Measurements from ENCODE around the gene CADPS.

The CADPS gene

DNA sequence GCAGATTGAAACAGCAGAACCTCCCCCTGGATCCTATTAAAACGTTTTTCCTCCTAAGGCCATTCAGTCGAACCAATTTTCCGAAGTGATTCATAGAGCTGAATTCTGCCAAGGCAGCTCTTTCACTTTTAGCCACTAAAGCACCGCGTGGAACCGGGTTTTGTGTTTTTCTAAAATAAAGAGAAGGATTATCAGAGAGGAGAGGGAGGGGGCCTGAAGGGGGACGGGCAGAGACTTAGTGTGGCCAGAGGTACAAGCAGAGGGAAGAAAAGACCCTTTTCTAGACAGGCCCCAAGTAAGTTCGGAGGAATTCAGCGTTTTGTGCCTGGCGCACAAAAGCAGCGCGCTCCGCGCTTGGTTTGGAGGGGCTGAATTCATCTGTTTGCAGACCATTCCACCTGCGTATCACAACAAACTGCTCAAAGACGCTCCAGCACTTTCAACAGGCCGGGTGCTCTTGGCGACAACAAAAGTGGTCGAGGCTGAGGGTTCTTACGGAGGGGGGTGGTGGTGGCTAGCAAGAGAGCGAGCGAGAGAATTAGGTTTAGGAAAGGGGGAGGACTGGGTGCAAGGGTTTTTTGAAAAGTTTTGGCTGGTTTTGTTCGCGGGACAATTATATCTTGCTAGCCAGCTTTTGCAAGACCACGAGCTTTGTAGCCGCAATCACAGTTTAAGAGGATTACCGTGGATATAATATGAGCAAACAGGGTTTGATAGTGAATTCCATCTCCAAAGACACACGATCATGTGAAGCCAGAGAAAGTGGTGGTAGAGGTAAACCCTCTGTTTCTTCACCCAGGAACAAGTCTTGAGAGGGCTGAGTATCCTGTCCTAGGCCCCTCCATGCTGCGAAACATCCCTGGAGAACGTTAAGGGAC is 500.6 kb downstream of the CADPS start:
- H3K4me3 ChIP-seq (ENCODE audit: low read depth, low read length): peak overlapping the region; percentile 20
- in situ Hi-C loops (cut with HindIII; ENCODE audit: low sequenced_read_pairs): no loop called here
- TF ChIP-seq, protein P1, sequence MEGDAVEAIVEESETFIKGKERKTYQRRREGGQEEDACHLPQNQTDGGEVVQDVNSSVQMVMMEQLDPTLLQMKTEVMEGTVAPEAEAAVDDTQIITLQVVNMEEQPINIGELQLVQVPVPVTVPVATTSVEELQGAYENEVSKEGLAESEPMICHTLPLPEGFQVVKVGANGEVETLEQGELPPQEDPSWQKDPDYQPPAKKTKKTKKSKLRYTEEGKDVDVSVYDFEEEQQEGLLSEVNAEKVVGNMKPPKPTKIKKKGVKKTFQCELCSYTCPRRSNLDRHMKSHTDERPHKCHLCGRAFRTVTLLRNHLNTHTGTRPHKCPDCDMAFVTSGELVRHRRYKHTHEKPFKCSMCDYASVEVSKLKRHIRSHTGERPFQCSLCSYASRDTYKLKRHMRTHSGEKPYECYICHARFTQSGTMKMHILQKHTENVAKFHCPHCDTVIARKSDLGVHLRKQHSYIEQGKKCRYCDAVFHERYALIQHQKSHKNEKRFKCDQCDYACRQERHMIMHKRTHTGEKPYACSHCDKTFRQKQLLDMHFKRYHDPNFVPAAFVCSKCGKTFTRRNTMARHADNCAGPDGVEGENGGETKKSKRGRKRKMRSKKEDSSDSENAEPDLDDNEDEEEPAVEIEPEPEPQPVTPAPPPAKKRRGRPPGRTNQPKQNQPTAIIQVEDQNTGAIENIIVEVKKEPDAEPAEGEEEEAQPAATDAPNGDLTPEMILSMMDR (IDR thresholded peaks at IDR 0.05; ENCODE audit: low read depth, low read length, missing control alignments): no peak
- DNase-seq (ENCODE audit: low read depth): no peak

- in situ Hi-C loops (cut with HindIII; ENCODE audit: low sequenced_read_pairs): no loop called here
- H3K4me3 ChIP-seq (ENCODE audit: low read depth, low read length): peak overlapping the region; percentile 20
- TF ChIP-seq, protein P1 (IDR thresholded peaks at IDR 0.05; ENCODE audit: low read depth, low read length, missing control alignments): no peak
- DNase-seq (ENCODE audit: low read depth): no peak
Observed at GRCh38 chr3:62373714-62374333, 501.4 kb downstream of the CADPS start.

DNA sequence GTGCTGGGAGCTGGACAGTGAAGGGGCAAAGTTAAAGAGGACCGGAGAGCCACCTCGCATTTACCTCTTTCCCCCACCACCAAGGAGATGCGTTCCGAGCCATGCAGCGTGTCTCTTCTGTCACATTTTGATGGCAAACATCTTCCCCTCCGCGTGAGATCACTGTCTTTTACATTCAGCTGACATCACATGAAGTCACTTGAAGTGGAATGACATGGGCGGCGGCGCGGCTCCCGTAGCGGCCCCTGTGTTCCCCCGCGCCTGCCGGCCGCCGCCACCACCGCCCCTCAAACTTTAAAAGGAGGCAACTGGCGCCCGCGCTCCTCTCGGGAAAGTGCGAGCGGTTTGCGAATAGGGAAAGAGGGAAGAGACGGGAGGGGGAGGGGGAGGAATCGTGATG is 502.0 kb downstream of the CADPS start, which contains the start of gene FEZF2:
Gene FEZF2 (minus strand): TSS at position 336 of the 400 bp plus-strand sequence. CDS start 682 bp downstream, outside the sequence.
- H3K4me3 ChIP-seq (ENCODE audit: low read depth, low read length): peak within 1 kb of the TSS; percentile 20
- TF ChIP-seq, protein P1 (IDR thresholded peaks at IDR 0.05; ENCODE audit: low read depth, low read length, missing control alignments): no peak
- no peak for DNase-seq (ENCODE audit: low read depth)
- in situ Hi-C loops (cut with HindIII; ENCODE audit: low sequenced_read_pairs): no loop called here

GRCh38 chr3:62372621-62373041 is 502.6 kb downstream of the CADPS start:
- in situ Hi-C loops (cut with HindIII; ENCODE audit: low sequenced_read_pairs): no loop called here
- DNase-seq (ENCODE audit: low read depth): no peak
- no peak overlapping the region for H3K4me3 ChIP-seq (ENCODE audit: low read depth, low read length)
- TF ChIP-seq, protein P1 (IDR thresholded peaks at IDR 0.05; ENCODE audit: low read depth, low read length, missing control alignments): no peak

DNA sequence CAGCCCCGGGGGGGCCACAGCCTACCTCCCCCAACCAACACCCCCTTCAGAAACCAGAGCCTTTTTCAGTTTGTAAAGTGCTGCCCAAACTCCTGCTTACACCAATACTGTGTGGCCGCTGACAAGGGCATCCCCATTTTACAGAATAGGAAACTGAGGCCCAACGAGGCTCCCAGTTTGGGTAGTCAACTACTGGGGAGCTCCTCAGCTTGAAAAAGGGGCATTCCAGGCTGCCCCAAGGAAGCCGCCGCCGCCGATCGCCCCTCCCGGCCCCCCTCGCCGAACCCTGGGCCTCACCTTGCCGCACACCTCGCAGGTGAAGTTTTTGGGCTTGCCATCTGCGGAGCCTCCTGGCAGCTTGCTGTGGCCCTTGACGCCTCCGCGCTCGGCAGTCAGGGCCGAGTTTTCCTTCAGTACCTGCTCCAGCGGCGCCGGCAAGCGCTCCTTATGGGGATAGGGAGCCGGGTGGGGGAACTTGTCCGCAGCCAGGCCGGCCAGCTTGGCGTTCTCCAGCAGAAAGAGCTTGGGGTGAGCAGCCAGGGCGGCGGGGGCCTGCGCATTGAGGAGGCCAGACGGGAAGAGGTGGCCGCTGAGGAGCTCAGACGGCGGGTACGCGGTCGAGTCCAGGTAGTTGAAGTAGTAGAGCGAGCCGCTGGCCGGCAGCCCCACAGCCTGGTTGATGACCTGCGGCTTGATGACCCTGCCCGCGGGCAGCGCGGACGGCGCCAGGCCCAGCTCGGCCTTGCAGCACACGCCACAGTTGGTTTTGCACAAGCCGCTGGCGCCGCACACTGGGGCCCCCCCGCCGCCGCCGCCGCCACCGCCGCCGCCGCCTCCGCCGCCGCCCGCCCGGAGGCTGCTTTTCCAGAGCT is 503.3 kb downstream of the CADPS start:
- DNase-seq (ENCODE audit: low read depth): no peak
- in situ Hi-C loops (cut with HindIII; ENCODE audit: low sequenced_read_pairs): no loop called here
- TF ChIP-seq, protein P1 (IDR thresholded peaks at IDR 0.05; ENCODE audit: low read depth, low read length, missing control alignments): no peak
- H3K4me3 ChIP-seq (ENCODE audit: low read depth, low read length): no peak overlapping the region
